ENCODE measurements around the gene SS18L1. TPM values are rescaled to one million over a fixed set of nuclear protein-coding genes. Genes with fewer than 3 reads are reported as not detected.

SS18L1 gene
- total and polyA plus RNA-seq, 10 of the 15 experiments (the other 5 are each of a cell fraction or from before 2014, with no cell fraction given), result 1.8 to 20.0 (median 6.6) TPM

GRCh38 chr20:62228982-62229545, 85.5 kb downstream of the SS18L1 start:
- no TSS peak for BruUV-seq (replicated peaks)
- Histone ChIP-seq H3K4me1 (ENCODE audit: control insufficient read depth, insufficient read depth, low read length) (no peaks in the 10 kb centered on the region), H3K27ac (ENCODE audit: control insufficient read depth, insufficient read depth) (no peak overlapping the region), H4K20me1 (ENCODE audit: control insufficient read depth, insufficient read depth) (no peaks in the 10 kb centered on the region), H3K4me2 (ENCODE audit: control insufficient read depth, insufficient read depth) (no peak overlapping the region), H3K27me3 (replicated peaks in 1 of 2; ENCODE audit: control insufficient read depth in 2 of 2, insufficient read depth in 2 of 2, low read length in 1 of 2) (no peaks in the 10 kb centered on the region; a peak in 2 of 4 replicates), H3K9me3 (replicated peaks; ENCODE audit: control insufficient read depth, insufficient read depth, low read length) (no peaks in the 10 kb centered on the region; the same call in 2 of the 3 replicates), H3K9ac (ENCODE audit: control insufficient read depth, insufficient read depth, low read length) (no peak overlapping the region), H2AFZ (ENCODE audit: control insufficient read depth, low read depth, low read length) (no peak overlapping the region), H3K4me3 (no peak overlapping the region), H3K36me3 (ENCODE audit: control insufficient read depth in 2 of 2, insufficient read depth in 2 of 2, low read length in 1 of 2) (no peaks in the 10 kb centered on the region), H3K79me2 (ENCODE audit: control insufficient read depth, insufficient read depth, low read length) (no peaks in the 10 kb centered on the region)
- TF ChIP-seq RELB (IDR thresholded peaks at IDR 0.05; ENCODE audit: low read depth), result no peak
- TF ChIP-seq MEF2B (IDR thresholded peaks at IDR 0.05; ENCODE audit: partially characterized antibody, poor library complexity, severe bottlenecking), result no peak
- TF ChIP-seq CBX3 (IDR thresholded peaks at IDR 0.05; ENCODE audit: borderline replicate concordance, low read depth), result no peak
- 0 out of 2 replicates have a peak, but pooled peaks have one; percentile 8 for TF ChIP-seq FOXK2 (IDR thresholded peaks at IDR 0.05)
- TF ChIP-seq RBBP5 (conservative IDR thresholded peaks at IDR 0.05), result no peak
- no peak for TF ChIP-seq HDAC6 (IDR thresholded peaks at IDR 0.05; ENCODE audit: unreplicated experiment)
- no peak for TF ChIP-seq RUNX3 (IDR thresholded peaks at IDR 0.05; ENCODE audit: low read length)
- no peak for TF ChIP-seq STAT1 (conservative IDR thresholded peaks at IDR 0.05)
- TF ChIP-seq BCL3 (IDR thresholded peaks at IDR 0.05; ENCODE audit: borderline replicate concordance, insufficient read depth, low read depth, low read length, poor library complexity, severe bottlenecking), result peak; percentile 70
- TF ChIP-seq MAX (IDR thresholded peaks at IDR 0.05; ENCODE audit: low read depth, low read length), result no peak
- TF ChIP-seq PBX3 (IDR thresholded peaks at IDR 0.05; ENCODE audit: insufficient replicate concordance, low read depth, low read length), result peak; percentile 12
- FAIRE-seq, result no peak
- ChIA-PET CTCF (no interaction called here), SMC1A (ENCODE audit: uncharacterized antibody, unreplicated experiment) (no interaction called here), RAD21 (ENCODE audit: unreplicated experiment) (no interaction called here), POLR2A (no interaction called here)
- no peak for DNase-seq (ENCODE audit: low read depth, low spot score)
- no peak for ATAC-seq
- intact Hi-C loops (cut with micrococcal nuclease; ENCODE audit: unreplicated experiment) (no loop called here), in situ Hi-C loops (cut with MboI) (no loop called here)
- WGBS (ENCODE audit: insufficient coverage, insufficient replicate concordance, low lambda C conversion rate, missing lambda C conversion rate), result 44% methylated on average over 3 of the region's 7 CpGs
